Common myeloid progenitor, CD34-positive (primary cell): Measurements from ENCODE around the gene METTL6.
A peak's percentile ranks its signal among the peaks of the same experiment; 100 is the strongest.

Experiments
- CTCF ChIA-PET: fragments of 350-600 bp; sonication (Branson Sonifier 250); formaldehyde crosslinking; loops from one replicate; lab custom pipeline; 2021; ENCODE audit warnings: antibody characterized with exemption; lab: Charles Lee
- POLR2A ChIA-PET: fragments of 350-600 bp; sonication (Branson Sonifier 250); formaldehyde crosslinking; loops from one replicate; lab custom pipeline; 2021; ENCODE audit warnings: antibody characterized with exemption; lab: Charles Lee
- DNase-seq, 3 donors: peaks; one replicate each; pipeline versions ENCODE4 v3.0.0 to v3.0.0-alpha.2; 2013
- H3K27ac ChIP-seq, 2 experiments: 1 replicate in 1 of 2; 2 replicates in 1 of 2; pipeline ENCODE4 v1.7.0; 2013; ENCODE audit warnings: inconsistent platforms in 2 of 2, low read length in 2 of 2, mild to moderate bottlenecking in 2 of 2, low read depth in 1 of 2, moderate library complexity in 1 of 2; ENCODE audit not compliant: severe bottlenecking in 2 of 2, insufficient read depth in 1 of 2, poor library complexity in 1 of 2
- H3K27me3 ChIP-seq, 5 experiments: replicated peaks in 2 of 5; 1 replicate in 3 of 5; 2 replicates in 2 of 5; pipeline versions ENCODE4 v1.6.1 to v1.7.0; 2013; ENCODE audit warnings: low read length in 4 of 5, mild to moderate bottlenecking in 2 of 5, moderate library complexity in 2 of 5, inconsistent platforms in 1 of 5; ENCODE audit not compliant: insufficient read depth in 5 of 5, control insufficient read depth in 4 of 5
- H3K36me3 ChIP-seq, 4 experiments: 1 replicate in 2 of 4; 2 replicates in 2 of 4; pipeline versions ENCODE4 v1.6.1 to v1.7.0; 2013; ENCODE audit warnings: low read length in 3 of 4, control low read depth in 1 of 4, mild to moderate bottlenecking in 1 of 4; ENCODE audit not compliant: control insufficient read depth in 4 of 4, insufficient read depth in 4 of 4
- H3K4me1 ChIP-seq, 4 experiments: 1 replicate in 3 of 4; 2 replicates in 1 of 4; pipeline versions ENCODE4 v1.6.1 to v1.7.1; 2013; ENCODE audit warnings: low read length in 3 of 4, mild to moderate bottlenecking in 3 of 4, control low read depth in 1 of 4, inconsistent platforms in 1 of 4, moderate library complexity in 1 of 4; ENCODE audit not compliant: control insufficient read depth in 4 of 4, insufficient read depth in 4 of 4; ENCODE audit errors: control extremely low read depth in 1 of 4
- H3K4me3 ChIP-seq, 7 experiments: 1 replicate in 4 of 7; 2 replicates in 3 of 7; pipeline versions ENCODE4 v1.5.1 to v1.7.0; 2013; ENCODE audit warnings: mild to moderate bottlenecking in 7 of 7, low read length in 6 of 7, moderate library complexity in 6 of 7, inconsistent platforms in 2 of 7, low read depth in 2 of 7, control low read depth in 1 of 7; ENCODE audit not compliant: insufficient read depth in 4 of 7, control insufficient read depth in 1 of 7; ENCODE audit errors: extremely low read depth in 1 of 7
- H3K9me3 ChIP-seq, 5 experiments: 1 replicate in 4 of 5; 2 replicates in 1 of 5; pipeline versions ENCODE4 v1.6.1 to v1.7.1; 2013; ENCODE audit warnings: low read length in 4 of 5, mild to moderate bottlenecking in 2 of 5, inconsistent platforms in 1 of 5, low read depth in 1 of 5, moderate library complexity in 1 of 5; ENCODE audit not compliant: control insufficient read depth in 4 of 5, insufficient read depth in 2 of 5; ENCODE audit errors: control extremely low read depth in 1 of 5
- WGBS: methylation state at CpG from one replicate; pipeline ENCODE4 v1.1.5; 2013; ENCODE audit not compliant: insufficient coverage; 5-methylcytosine and 5-hydroxymethylcytosine counted together

METTL6 gene

DNA sequence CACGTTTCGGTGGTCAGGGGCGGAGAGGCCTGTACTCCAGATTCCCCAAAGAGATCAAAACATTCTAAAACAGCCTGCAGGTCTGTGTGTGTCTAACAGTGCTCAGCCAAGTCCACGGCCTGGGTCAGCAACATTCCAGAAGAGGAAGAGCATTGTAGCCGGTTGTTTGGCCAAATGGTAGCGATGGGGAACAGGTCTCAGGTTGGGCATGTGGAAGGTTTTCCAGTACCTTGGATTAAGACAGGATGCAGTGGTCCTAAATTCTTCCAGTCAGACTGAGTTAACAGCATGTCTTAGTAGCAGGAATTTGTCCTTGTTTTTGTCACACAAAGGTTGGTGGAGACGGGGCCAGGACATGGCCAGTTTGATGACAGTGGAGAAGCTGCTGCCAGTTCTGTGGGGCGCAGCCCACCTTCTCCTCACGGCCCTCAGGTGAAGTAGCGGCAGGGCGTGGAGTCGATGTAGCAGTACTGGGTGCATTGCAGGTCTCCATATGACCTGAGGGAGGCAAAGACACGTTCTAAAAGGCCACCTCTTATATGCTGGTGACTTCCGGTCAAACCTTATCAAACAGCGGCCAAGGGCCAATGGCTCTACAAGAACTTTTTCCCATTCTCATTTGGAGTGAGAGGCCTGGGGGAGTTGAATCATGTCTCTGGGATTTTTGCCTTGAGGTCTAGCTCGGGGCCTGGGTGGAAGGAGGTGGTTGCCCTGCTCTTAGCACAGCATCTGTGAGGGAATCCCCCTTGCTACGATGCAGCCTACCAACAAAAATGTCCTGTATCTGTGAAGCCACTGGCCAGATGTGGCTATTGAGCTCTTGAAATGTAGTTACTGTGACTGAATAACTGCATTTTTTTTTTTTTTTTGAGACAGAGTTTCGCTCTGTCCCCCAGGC is 24.1 kb upstream of the METTL6 start:
- no peak overlapping the region for H3K4me3 ChIP-seq
- no peaks in the 10 kb centered on the region for H3K36me3 ChIP-seq
- POLR2A ChIA-PET: no interaction called here
- H3K27ac ChIP-seq: no peak overlapping the region
- H3K9me3 ChIP-seq: no peaks in the 10 kb centered on the region
- H3K4me1 ChIP-seq: no peaks in the 10 kb centered on the region
- 98% methylated on average over 14 of the region's 18 CpGs for WGBS
- no peaks in the 10 kb centered on the region for H3K27me3 ChIP-seq
- CTCF ChIA-PET: no interaction called here
- DNase-seq: no peak

DNA sequence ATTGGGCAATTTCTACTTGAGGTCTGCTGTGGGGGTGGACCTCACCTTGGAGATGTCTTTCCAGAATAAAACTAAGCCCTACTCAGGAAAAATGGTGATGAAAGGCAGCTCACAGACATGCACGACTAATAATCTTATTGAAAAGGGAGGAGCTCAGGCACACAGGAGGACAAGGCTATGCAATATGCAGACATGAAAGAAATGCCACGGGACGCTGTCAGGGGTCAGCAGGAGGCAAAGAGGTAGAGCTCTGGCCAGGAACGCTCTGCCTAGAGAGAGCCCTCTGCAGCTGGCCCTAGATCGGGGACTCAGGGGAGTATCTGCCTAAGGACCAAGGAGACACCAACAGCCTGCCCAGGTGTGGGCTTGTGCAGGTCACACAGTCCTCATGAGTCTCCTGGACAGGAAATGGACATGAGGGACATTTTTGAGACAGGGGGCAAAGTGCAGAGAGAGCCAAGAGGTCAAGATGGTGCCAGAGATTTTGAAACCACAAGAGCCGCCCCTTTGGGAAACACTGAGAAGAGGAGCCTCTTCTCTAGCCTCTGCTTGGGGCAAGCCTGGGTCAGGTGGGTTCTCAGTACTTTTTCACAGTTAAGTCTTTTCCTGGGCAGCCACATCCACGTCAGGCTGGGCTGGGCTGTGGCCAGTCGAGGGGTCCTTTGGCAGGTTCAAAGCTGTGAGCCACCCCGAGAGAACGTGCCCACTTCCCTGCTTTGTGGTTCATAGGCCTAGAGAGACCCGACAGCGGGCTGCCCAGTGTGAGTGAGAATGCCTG is 23.3 kb upstream of the METTL6 start:
- ChIA-PET POLR2A (no interaction called here), CTCF (interaction anchor here (0.6 kb wide), 1 partner anchor 11 kb away, joined by 3 read pairs; no protein-coding TSS in a partner anchor)

DNA sequence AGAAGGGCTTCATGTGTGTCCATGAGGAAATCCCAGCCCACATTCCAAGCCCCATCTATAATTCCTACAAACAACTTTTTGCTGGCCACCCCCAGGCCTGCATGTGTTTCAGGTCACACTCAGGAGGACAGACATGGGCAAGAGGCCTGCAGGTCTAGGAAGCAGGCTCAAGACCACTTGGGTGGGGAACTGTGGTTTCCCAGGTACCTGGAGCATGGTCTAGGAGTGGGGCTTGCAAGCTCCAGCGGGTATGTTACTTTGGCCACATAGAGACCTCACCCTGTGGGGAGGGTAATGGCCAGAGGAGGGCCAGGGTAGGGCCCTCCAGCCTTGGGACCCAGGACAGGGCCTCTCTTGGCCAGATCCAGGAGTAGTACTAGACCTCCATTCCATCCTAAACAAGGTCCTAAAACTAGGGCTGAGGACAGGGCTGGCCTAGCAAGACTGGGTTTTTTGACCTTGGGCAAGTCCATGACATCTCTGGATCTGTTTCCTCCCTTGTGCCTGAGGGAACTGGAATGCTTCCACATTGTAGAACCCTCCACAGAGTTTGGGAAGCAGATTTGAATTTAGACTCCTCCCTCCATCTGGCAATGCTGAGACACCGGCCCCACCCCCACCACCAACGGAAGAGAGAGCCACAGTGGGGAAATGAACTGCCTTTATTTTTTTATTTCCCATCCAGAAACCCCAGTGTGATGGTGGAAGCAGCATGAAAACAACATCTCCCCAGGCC is 22.3 kb upstream of the METTL6 start:
- Histone ChIP-seq H3K4me3 (no peak overlapping the region), H3K36me3 (peaks cover 0 to 3% (median under 1%) of the 10 kb centered on the region in 4 experiments), H3K4me1 (no peaks in the 10 kb centered on the region), H3K27me3 (no peaks in the 10 kb centered on the region), H3K9me3 (no peaks in the 10 kb centered on the region), H3K27ac (no peak overlapping the region)
- POLR2A ChIA-PET: no interaction called here
- DNase-seq: no peak
- WGBS: 100% methylated on average over 1 of the region's 3 CpGs
- CTCF ChIA-PET: no interaction called here

More for the DNA sequence above, 23.3 kb upstream of the METTL6 start:
- H3K36me3 ChIP-seq: peaks cover 0 to 3% (median 0%) of the 10 kb centered on the region in 4 experiments
- H3K27me3 ChIP-seq: no peaks in the 10 kb centered on the region
- no peaks in the 10 kb centered on the region for H3K9me3 ChIP-seq
- no peak overlapping the region for H3K27ac ChIP-seq
- no peaks in the 10 kb centered on the region for H3K4me1 ChIP-seq
- 94% methylated on average over 8 of the region's 12 CpGs for WGBS
- no peak for DNase-seq
- H3K4me3 ChIP-seq: no peak overlapping the region

DNA sequence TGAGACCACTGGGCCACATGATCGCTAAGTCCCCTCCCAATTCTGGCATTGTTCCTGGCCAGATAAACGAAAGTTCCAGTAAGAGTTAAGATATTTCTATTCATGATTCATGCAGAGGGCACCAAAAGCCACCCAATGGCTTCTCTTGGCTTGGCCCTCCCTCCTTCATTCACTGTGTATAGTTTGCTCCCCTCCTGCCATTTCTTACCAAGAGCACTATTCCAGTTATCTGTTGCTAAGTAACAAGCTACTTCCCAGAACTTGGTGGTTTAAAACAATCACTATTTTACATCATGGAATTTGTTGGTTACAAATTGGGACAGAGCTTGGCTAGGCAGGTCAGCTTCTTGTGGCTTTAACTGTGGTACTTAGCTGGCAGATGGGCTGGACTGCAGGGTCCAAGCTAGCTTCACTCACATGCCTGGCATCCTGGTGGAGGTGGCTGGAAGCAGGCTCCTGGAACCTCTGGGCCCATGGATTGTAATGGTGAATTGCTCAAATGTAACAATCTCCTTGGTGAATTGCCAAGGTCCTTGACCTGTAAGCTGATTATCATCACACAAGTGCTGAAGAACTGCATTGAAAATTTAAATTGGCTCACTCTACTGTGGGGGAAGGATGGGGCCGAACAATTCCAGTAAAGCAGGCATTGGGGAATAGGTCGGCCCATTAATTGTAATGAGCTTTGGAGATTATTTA is 16.6 kb upstream of the METTL6 start:
- Histone ChIP-seq H3K27ac (no peak overlapping the region), H3K27me3 (no peaks in the 10 kb centered on the region), H3K4me1 (peaks cover 2 to 34% (median 31%) of the 10 kb centered on the region in 4 experiments), H3K9me3 (no peaks in the 10 kb centered on the region), H3K4me3 (no peak overlapping the region), H3K36me3 (peaks cover 6 to 51% (median 13%) of the 10 kb centered on the region in 4 experiments)
- WGBS: 95% methylated on average over 2 of the region's 4 CpGs
- ChIA-PET CTCF (interaction anchor here (0.7 to 2.0 kb wide), 5 partner anchors 8 to 16 kb away, joined by 3 to 9 read pairs (median 3); no protein-coding TSS in a partner anchor), POLR2A (no interaction called here)
- no peak for DNase-seq

DNA sequence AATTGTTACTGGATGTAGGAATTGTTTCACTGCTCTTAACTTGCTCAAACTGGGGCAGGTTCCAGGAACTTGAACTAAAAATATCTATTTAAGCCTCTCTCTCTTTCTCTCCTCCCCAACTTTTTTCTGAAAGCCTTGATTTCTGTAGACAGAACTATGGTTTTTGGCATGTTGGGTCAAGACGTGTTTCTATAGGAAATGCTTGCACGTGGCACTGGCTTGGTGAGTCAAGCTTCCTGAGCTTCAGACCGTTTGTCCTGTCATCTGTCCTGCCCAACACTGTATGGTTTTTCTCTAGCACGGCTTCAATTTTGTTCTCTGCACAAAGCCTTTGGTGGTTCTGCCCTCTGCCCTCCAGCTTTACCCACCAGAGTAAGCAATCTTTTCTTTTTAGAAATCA is 13.5 kb upstream of the METTL6 start:
- H3K4me3 ChIP-seq: peak overlapping the region in 2 of 7 experiments; percentile 7 to 16
- ChIA-PET POLR2A (interaction anchor here (0.6 kb wide), 1 partner anchor 173 kb away, joined by 3 read pairs; no protein-coding TSS in a partner anchor), CTCF (interaction anchor here (1.0 to 3.0 kb wide), 3 partner anchors 11 to 116 kb away, joined by 4 to 10 read pairs (median 4); no protein-coding TSS in a partner anchor)
- peaks cover 2 to 46% (median 39%) of the 10 kb centered on the region in 4 experiments for H3K4me1 ChIP-seq
- peak; percentile 37 to 84 (median 76) for DNase-seq
- peaks cover 10 to 74% (median 23%) of the 10 kb centered on the region in 4 experiments for H3K36me3 ChIP-seq
- 4% methylated on average over 4 of the region's 4 CpGs for WGBS
- H3K27ac ChIP-seq: peak overlapping the region; percentile 53 to 76
- H3K9me3 ChIP-seq: no peaks in the 10 kb centered on the region
- no peaks in the 10 kb centered on the region for H3K27me3 ChIP-seq

DNA sequence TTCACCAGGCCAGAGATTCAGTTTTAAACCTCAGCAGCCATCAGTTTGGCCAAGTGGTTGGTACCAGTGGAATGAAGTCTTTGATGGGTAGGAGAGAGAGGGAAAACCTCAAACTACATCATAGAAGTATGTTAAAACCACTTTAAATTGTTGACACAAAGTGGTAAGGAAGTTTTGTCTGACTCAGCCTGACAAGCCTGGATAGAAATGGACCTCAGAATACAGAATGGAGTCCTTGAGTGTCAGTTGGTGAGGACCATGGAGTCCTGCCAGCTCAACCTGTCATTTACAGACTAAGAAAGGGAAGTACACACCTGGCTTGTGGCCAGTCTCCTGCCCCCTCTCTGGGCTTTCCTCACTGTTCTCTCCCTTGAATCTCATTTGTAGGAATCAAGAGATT is 12.1 kb upstream of the METTL6 start:
- CTCF ChIA-PET: interaction anchor here (0.8 to 3.0 kb wide), 4 partner anchors 10 to 118 kb away, joined by 3 to 10 read pairs (median 3); no protein-coding TSS in a partner anchor

More for the DNA sequence above, 12.1 kb upstream of the METTL6 start:
- H3K4me3 ChIP-seq: no peak overlapping the region
- no peaks in the 10 kb centered on the region for H3K9me3 ChIP-seq
- peaks cover 15 to 86% (median 32%) of the 10 kb centered on the region in 4 experiments for H3K36me3 ChIP-seq
- POLR2A ChIA-PET: no interaction called here
- H3K27ac ChIP-seq: peak overlapping the region; percentile 27 to 62
- H3K4me1 ChIP-seq: peaks cover 2 to 46% (median 39%) of the 10 kb centered on the region in 4 experiments
- H3K27me3 ChIP-seq: no peaks in the 10 kb centered on the region
- peak; percentile 28 to 74 (median 72) for DNase-seq
